Measurements from ENCODE around the gene SELENOP.

Gene SELENOP

GRCh38 chr5:42843675-42844292 lies 32.1 kb upstream of the SELENOP start:
- no peak for DNase-seq (ENCODE audit: insufficient read length, low spot score)
- FAIRE-seq = no peak
- no peak for TF ChIP-seq POU2F2 (IDR thresholded peaks at IDR 0.05; ENCODE audit: low read depth, low read length)
- TF ChIP-seq PAX5 (IDR thresholded peaks at IDR 0.05; ENCODE audit: insufficient read depth, low read length, severe bottlenecking) = no peak
- no peak for TF ChIP-seq POLR2AphosphoS5 (IDR thresholded peaks at IDR 0.05; ENCODE audit: low read depth, low read length)
- no peak for TF ChIP-seq POLR2A (IDR thresholded peaks at IDR 0.05; ENCODE audit: low read depth, low read length)
- no peak for TF ChIP-seq TAF1 (IDR thresholded peaks at IDR 0.05; ENCODE audit: low read depth, low read length)
- TF ChIP-seq SPI1 (IDR thresholded peaks at IDR 0.05; ENCODE audit: low read depth, low read length) = no peak

GRCh38 chr5:42842921-42843641 lies 31.4 kb upstream of the SELENOP start:
- no peak for DNase-seq (ENCODE audit: insufficient read length, low spot score)
- TF ChIP-seq SPI1 (IDR thresholded peaks at IDR 0.05; ENCODE audit: low read depth, low read length) (no peak), POU2F2 (IDR thresholded peaks at IDR 0.05; ENCODE audit: low read depth, low read length) (no peak), POLR2AphosphoS5 (IDR thresholded peaks at IDR 0.05; ENCODE audit: low read depth, low read length) (no peak), PAX5 (IDR thresholded peaks at IDR 0.05; ENCODE audit: insufficient read depth, low read length, severe bottlenecking) (no peak), POLR2A (IDR thresholded peaks at IDR 0.05; ENCODE audit: low read depth, low read length) (no peak), TAF1 (IDR thresholded peaks at IDR 0.05; ENCODE audit: low read depth, low read length) (no peak)
- FAIRE-seq = no peak

GRCh38 chr5:42840842-42841567 lies 29.3 kb upstream of the SELENOP start:
- DNase-seq (ENCODE audit: insufficient read length, low spot score) (no peak), FAIRE-seq (peak; percentile 23)
- TF ChIP-seq POLR2AphosphoS5 (IDR thresholded peaks at IDR 0.05; ENCODE audit: low read depth, low read length) (no peak), POLR2A (IDR thresholded peaks at IDR 0.05; ENCODE audit: low read depth, low read length) (no peak), TAF1 (IDR thresholded peaks at IDR 0.05; ENCODE audit: low read depth, low read length) (no peak), POU2F2 (IDR thresholded peaks at IDR 0.05; ENCODE audit: low read depth, low read length) (no peak), SPI1 (IDR thresholded peaks at IDR 0.05; ENCODE audit: low read depth, low read length) (no peak), PAX5 (IDR thresholded peaks at IDR 0.05; ENCODE audit: insufficient read depth, low read length, severe bottlenecking) (no peak)

- no peak for DNase-seq (ENCODE audit: insufficient read length, low spot score)
- no peak for TF ChIP-seq PAX5 (IDR thresholded peaks at IDR 0.05; ENCODE audit: insufficient read depth, low read length, severe bottlenecking)
- no peak for TF ChIP-seq TAF1 (IDR thresholded peaks at IDR 0.05; ENCODE audit: low read depth, low read length)
- TF ChIP-seq SPI1 (IDR thresholded peaks at IDR 0.05; ENCODE audit: low read depth, low read length) = no peak
- no peak for TF ChIP-seq POU2F2 (IDR thresholded peaks at IDR 0.05; ENCODE audit: low read depth, low read length)
- TF ChIP-seq POLR2AphosphoS5 (IDR thresholded peaks at IDR 0.05; ENCODE audit: low read depth, low read length) = no peak
- no peak for TF ChIP-seq POLR2A (IDR thresholded peaks at IDR 0.05; ENCODE audit: low read depth, low read length)
- no peak for FAIRE-seq
These were observed 28.6 kb upstream of the SELENOP start for GRCh38 chr5:42840269-42840668.

- no peak for DNase-seq (ENCODE audit: insufficient read length, low spot score)
- FAIRE-seq = no peak
- no peak for TF ChIP-seq POLR2AphosphoS5 (IDR thresholded peaks at IDR 0.05; ENCODE audit: low read depth, low read length)
These were observed 27.5 kb upstream of the SELENOP start for GRCh38 chr5:42839196-42839595.

- TF ChIP-seq TAF1 (IDR thresholded peaks at IDR 0.05; ENCODE audit: low read depth, low read length) (no peak), POLR2AphosphoS5 (IDR thresholded peaks at IDR 0.05; ENCODE audit: low read depth, low read length) (no peak), POU2F2 (IDR thresholded peaks at IDR 0.05; ENCODE audit: low read depth, low read length) (no peak)
- DNase-seq (ENCODE audit: insufficient read length, low spot score) (no peak), FAIRE-seq (no peak)
These were observed 25.9 kb upstream of the SELENOP start for GRCh38 chr5:42837601-42838000.

GRCh38 chr5:42836070-42836769 lies 24.5 kb upstream of the SELENOP start:
- FAIRE-seq (no peak), DNase-seq (ENCODE audit: insufficient read length, low spot score) (no peak)
- TF ChIP-seq POLR2A (IDR thresholded peaks at IDR 0.05; ENCODE audit: low read depth, low read length) = no peak
- no peak for TF ChIP-seq TAF1 (IDR thresholded peaks at IDR 0.05; ENCODE audit: low read depth, low read length)
- TF ChIP-seq SPI1 (IDR thresholded peaks at IDR 0.05; ENCODE audit: low read depth, low read length) = no peak
- TF ChIP-seq POLR2AphosphoS5 (IDR thresholded peaks at IDR 0.05; ENCODE audit: low read depth, low read length) = no peak
- no peak for TF ChIP-seq PAX5 (IDR thresholded peaks at IDR 0.05; ENCODE audit: insufficient read depth, low read length, severe bottlenecking)
- no peak for TF ChIP-seq POU2F2 (IDR thresholded peaks at IDR 0.05; ENCODE audit: low read depth, low read length)

GRCh38 chr5:42832060-42832459 lies 20.4 kb upstream of the SELENOP start:
- FAIRE-seq = no peak
- no peak for DNase-seq (ENCODE audit: insufficient read length, low spot score)
- TF ChIP-seq POU2F2 (IDR thresholded peaks at IDR 0.05; ENCODE audit: low read depth, low read length) (no peak), SPI1 (IDR thresholded peaks at IDR 0.05; ENCODE audit: low read depth, low read length) (no peak), POLR2AphosphoS5 (IDR thresholded peaks at IDR 0.05; ENCODE audit: low read depth, low read length) (no peak), POLR2A (IDR thresholded peaks at IDR 0.05; ENCODE audit: low read depth, low read length) (no peak), PAX5 (IDR thresholded peaks at IDR 0.05; ENCODE audit: insufficient read depth, low read length, severe bottlenecking) (no peak), TAF1 (IDR thresholded peaks at IDR 0.05; ENCODE audit: low read depth, low read length) (no peak)

- DNase-seq (ENCODE audit: insufficient read length, low spot score) (no peak), FAIRE-seq (no peak)
- TF ChIP-seq POLR2AphosphoS5 (IDR thresholded peaks at IDR 0.05; ENCODE audit: low read depth, low read length) = no peak
- no peak for TF ChIP-seq SPI1 (IDR thresholded peaks at IDR 0.05; ENCODE audit: low read depth, low read length)
- no peak for TF ChIP-seq TAF1 (IDR thresholded peaks at IDR 0.05; ENCODE audit: low read depth, low read length)
These were observed 19.2 kb upstream of the SELENOP start for GRCh38 chr5:42830924-42831323.
